Endothelial cell of umbilical vein (primary cell): ENCODE data around the gene MICAL3.

Experiments
- EZH2 ChIP-seq: IDR thresholded peaks from 2 replicates; pipeline ENCODE4 v1.6.1; 2012; ENCODE audit warnings: borderline replicate concordance, low read depth, mild to moderate bottlenecking, moderate library complexity, low read length, inconsistent platforms; ENCODE audit not compliant: severe bottlenecking
- MAX ChIP-seq: IDR thresholded peaks from 2 replicates; pipeline ENCODE4 v1.6.1; 2011; ENCODE audit not compliant: insufficient read depth, insufficient read length
- MYC ChIP-seq: IDR thresholded peaks from one replicate; pipeline ENCODE4 v1.6.1; 2011; ENCODE audit warnings: mild to moderate bottlenecking, low read depth, low read length
- POLR2A ChIP-seq: IDR thresholded peaks from 2 replicates; pipeline ENCODE4 v1.6.1; 2012; ENCODE audit warnings: low read depth, mild to moderate bottlenecking, control low read depth, low read length
- TF ChIP-seq, protein P1 (sequence below), 2 donors: IDR thresholded peaks; 1 replicate in 1 of 2; 2 replicates in 1 of 2; pipeline ENCODE4 v1.5.1; 2011; ENCODE audit warnings: low read length in 2 of 2, mild to moderate bottlenecking in 2 of 2, moderate library complexity in 2 of 2, control low read depth in 1 of 2, inconsistent platforms in 1 of 2, low read depth in 1 of 2; ENCODE audit not compliant: insufficient read depth in 1 of 2; ENCODE audit errors: extremely low read depth in 1 of 2

DNA sequence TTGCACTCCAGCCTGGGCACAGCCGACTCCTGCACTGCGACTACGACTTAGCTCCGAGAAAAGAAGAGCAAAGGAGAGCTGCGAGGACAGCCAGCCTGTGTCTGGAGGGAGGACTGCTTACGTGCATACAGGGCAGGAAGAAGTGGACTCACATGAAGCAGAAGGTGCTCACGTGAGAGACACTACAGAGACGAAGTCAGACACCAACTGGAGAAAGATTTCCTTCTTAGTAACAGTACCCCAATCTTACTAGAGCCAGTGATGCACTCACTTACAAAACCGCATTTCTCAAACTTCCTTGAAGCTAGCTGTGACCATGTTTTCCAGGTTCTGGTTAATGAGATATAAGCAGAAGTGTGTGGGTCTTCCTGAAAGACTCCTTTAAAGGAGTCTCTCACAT lies 67.7 kb downstream of the MICAL3 start:
- TF ChIP-seq, protein P1, sequence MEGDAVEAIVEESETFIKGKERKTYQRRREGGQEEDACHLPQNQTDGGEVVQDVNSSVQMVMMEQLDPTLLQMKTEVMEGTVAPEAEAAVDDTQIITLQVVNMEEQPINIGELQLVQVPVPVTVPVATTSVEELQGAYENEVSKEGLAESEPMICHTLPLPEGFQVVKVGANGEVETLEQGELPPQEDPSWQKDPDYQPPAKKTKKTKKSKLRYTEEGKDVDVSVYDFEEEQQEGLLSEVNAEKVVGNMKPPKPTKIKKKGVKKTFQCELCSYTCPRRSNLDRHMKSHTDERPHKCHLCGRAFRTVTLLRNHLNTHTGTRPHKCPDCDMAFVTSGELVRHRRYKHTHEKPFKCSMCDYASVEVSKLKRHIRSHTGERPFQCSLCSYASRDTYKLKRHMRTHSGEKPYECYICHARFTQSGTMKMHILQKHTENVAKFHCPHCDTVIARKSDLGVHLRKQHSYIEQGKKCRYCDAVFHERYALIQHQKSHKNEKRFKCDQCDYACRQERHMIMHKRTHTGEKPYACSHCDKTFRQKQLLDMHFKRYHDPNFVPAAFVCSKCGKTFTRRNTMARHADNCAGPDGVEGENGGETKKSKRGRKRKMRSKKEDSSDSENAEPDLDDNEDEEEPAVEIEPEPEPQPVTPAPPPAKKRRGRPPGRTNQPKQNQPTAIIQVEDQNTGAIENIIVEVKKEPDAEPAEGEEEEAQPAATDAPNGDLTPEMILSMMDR (IDR thresholded peaks at IDR 0.05; ENCODE audit: extremely low read depth in 1 of 2, insufficient read depth in 1 of 2, low read depth in 1 of 2, low read length in 2 of 2), result no peak
- TF ChIP-seq MYC, result no peak
- no peak for TF ChIP-seq MAX
- TF ChIP-seq POLR2A, result no peak
- TF ChIP-seq EZH2, result no peak
